ENCODE data around the gene TMEM258. TPM values are rescaled to one million over a fixed set of nuclear protein-coding genes. Genes with fewer than 3 reads are reported as not detected.

TMEM258 gene
- total RNA-seq, 1 experiment from 2014 or later, result 201 TPM

GRCh38 chr11:61766353-61766841 lies 26.0 kb downstream of the TMEM258 start:
- H3K27me3 Mint-ChIP-seq (ENCODE audit: low read depth), result no peaks in the 10 kb centered on the region
- no peak for DNase-seq
- no peaks in the 10 kb centered on the region for H3K9me3 ChIP-seq (ENCODE audit: control insufficient read depth, low read depth, low read length)
- no peak overlapping the region for H2BK15ac ChIP-seq (ENCODE audit: low read depth, low read length)
- no peak overlapping the region for H4K5ac ChIP-seq (ENCODE audit: insufficient read length, low read depth, low read length)
- no peaks in the 10 kb centered on the region for H3K79me2 ChIP-seq (ENCODE audit: insufficient read depth, low read length)
- H4K91ac ChIP-seq (ENCODE audit: insufficient read length, low read depth, low read length), result no peak overlapping the region
- H3K18ac ChIP-seq (ENCODE audit: insufficient read length, low read depth, low read length), result no peak overlapping the region
- peaks cover 25 to 46% of the 10 kb centered on the region in 2 experiments for H3K4me1 Mint-ChIP-seq
- H3T11ph ChIP-seq (ENCODE audit: low read length), result no peak overlapping the region
- H2BK20ac ChIP-seq (ENCODE audit: low read depth, low read length, poor library complexity, severe bottlenecking), result no peak overlapping the region
- no peaks in the 10 kb centered on the region for H3K9me3 Mint-ChIP-seq
- no peaks in the 10 kb centered on the region; a peak in 1 of 7 replicates for H3K36me3 Mint-ChIP-seq (ENCODE audit: insufficient read depth in 1 of 3, low read depth in 3 of 3)
- 0 out of 2 replicates have a peak overlapping the region, but pooled peaks have one; percentile 17 for H3K14ac ChIP-seq (ENCODE audit: insufficient read depth, low read length)
- no peaks in the 10 kb centered on the region for H3K27me3 ChIP-seq (ENCODE audit: insufficient read depth, low read length)
- no peak overlapping the region for H4K8ac ChIP-seq (replicated peaks; ENCODE audit: insufficient read length, low read depth, low read length)
- no peak overlapping the region for H3K4me3 Mint-ChIP-seq
- H3K9ac ChIP-seq (ENCODE audit: extremely low read depth, insufficient read length, low read length), result no peak overlapping the region
- no CpG with 5 or more reads among the region's 13 CpGs for WGBS (ENCODE audit: extremely low coverage, insufficient read length, low lambda C conversion rate)
- H2BK5ac ChIP-seq (ENCODE audit: insufficient read length, low read length), result no peak overlapping the region
- no peak overlapping the region for H2BK12ac ChIP-seq (ENCODE audit: insufficient read length, low read depth, low read length)
- no peak overlapping the region for H2BK120ac ChIP-seq (ENCODE audit: low read depth, low read length, poor library complexity, severe bottlenecking)
- TF ChIP-seq CTCF (conservative IDR thresholded peaks at IDR 0.05), result no peak
- no peak overlapping the region for H3K56ac ChIP-seq (ENCODE audit: insufficient read length, low read depth, low read length)
- no peak overlapping the region for H3K4me2 ChIP-seq (ENCODE audit: insufficient read depth, insufficient read length, low read length)
- H2AK5ac ChIP-seq (ENCODE audit: insufficient read length, low read length), result no peak overlapping the region
- H3K23me2 ChIP-seq (ENCODE audit: insufficient read length, low read depth, low read length, poor library complexity, severe bottlenecking), result no peaks in the 10 kb centered on the region
- no peaks in the 10 kb centered on the region for H4K20me1 ChIP-seq (ENCODE audit: control insufficient read depth, insufficient read depth, insufficient read length)
- no peak overlapping the region for H3K27ac ChIP-seq (ENCODE audit: insufficient read length, low read depth, low read length)
- no peak overlapping the region for H2AFZ ChIP-seq (ENCODE audit: low read length)
- no peak overlapping the region for H3K4ac ChIP-seq (ENCODE audit: low read depth, low read length)
- no peaks in the 10 kb centered on the region for H3K79me1 ChIP-seq (ENCODE audit: insufficient read depth, low read depth, low read length, poor library complexity, severe bottlenecking)
- H3K27ac Mint-ChIP-seq, result peak overlapping the region in 1 of 3 experiments; percentile 87; a peak in 1 of 7 replicates
- H3K23ac ChIP-seq (ENCODE audit: insufficient read length, low read depth, low read length), result no peak overlapping the region
- no peaks in the 10 kb centered on the region; the same call in 1 of the 2 replicates for H3K4me1 ChIP-seq (ENCODE audit: insufficient read depth, low read length)
